ENCODE results near the gene SRPK3. TPM values are rescaled to one million over a fixed set of nuclear protein-coding genes. Genes with fewer than 3 reads are reported as not detected.
"Not testable (repeated sequence)": the region's sequence is repeated elsewhere in the genome, so short reads cannot be mapped to it uniquely, and the experiment has no call there.

The SRPK3 gene, protein sequence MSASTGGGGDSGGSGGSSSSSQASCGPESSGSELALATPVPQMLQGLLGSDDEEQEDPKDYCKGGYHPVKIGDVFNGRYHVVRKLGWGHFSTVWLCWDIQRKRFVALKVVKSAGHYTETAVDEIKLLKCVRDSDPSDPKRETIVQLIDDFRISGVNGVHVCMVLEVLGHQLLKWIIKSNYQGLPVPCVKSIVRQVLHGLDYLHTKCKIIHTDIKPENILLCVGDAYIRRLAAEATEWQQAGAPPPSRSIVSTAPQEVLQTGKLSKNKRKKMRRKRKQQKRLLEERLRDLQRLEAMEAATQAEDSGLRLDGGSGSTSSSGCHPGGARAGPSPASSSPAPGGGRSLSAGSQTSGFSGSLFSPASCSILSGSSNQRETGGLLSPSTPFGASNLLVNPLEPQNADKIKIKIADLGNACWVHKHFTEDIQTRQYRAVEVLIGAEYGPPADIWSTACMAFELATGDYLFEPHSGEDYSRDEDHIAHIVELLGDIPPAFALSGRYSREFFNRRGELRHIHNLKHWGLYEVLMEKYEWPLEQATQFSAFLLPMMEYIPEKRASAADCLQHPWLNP
- total RNA-seq (2014; rRNA removed; shearing (Covaris generic)), result 0.05 TPM in 1 of 2 replicates, not detected in the other
- 0.08 TPM in 1 of 2 replicates, not detected in the other for polyA plus RNA-seq (2015; cell fraction: cytosol; rRNA removed)
- 0.22 TPM in 1 of 2 replicates, not detected in the other for polyA plus RNA-seq (2015; cell fraction: nucleus; rRNA removed)

- in situ Hi-C loops (cut with HindIII; ENCODE audit: low pct_unique_long_range_greater_than_20kb, low sequenced_read_pairs), result no loop called here
- DNase-seq (ENCODE audit: low read depth, low spot score), result no peak
Measured at GRCh38 chrX:153780678-153781427, at the start of gene SRPK3. TSS of gene SRPK3 (plus strand) at chrX:153781041. CDS start at chrX:153781087, 46 bp downstream.

- DNase-seq (ENCODE audit: low read depth, low spot score), result no peak
- in situ Hi-C loops (cut with HindIII; ENCODE audit: low pct_unique_long_range_greater_than_20kb, low sequenced_read_pairs), result no loop called here
Measured at GRCh38 chrX:153731117-153731844, 49.6 kb upstream of the SRPK3 start.

- in situ Hi-C loops (cut with HindIII; ENCODE audit: low pct_unique_long_range_greater_than_20kb, low sequenced_read_pairs), result no loop called here
- no peak for DNase-seq (ENCODE audit: low read depth, low spot score)
Measured at GRCh38 chrX:153731845-153732215, 49.0 kb upstream of the SRPK3 start.

GRCh38 chrX:153732401-153732800, 48.4 kb upstream of the SRPK3 start:
- peak; percentile 65 for DNase-seq (ENCODE audit: low read depth, low spot score)
- in situ Hi-C loops (cut with HindIII; ENCODE audit: low pct_unique_long_range_greater_than_20kb, low sequenced_read_pairs), result no loop called here

DNA sequence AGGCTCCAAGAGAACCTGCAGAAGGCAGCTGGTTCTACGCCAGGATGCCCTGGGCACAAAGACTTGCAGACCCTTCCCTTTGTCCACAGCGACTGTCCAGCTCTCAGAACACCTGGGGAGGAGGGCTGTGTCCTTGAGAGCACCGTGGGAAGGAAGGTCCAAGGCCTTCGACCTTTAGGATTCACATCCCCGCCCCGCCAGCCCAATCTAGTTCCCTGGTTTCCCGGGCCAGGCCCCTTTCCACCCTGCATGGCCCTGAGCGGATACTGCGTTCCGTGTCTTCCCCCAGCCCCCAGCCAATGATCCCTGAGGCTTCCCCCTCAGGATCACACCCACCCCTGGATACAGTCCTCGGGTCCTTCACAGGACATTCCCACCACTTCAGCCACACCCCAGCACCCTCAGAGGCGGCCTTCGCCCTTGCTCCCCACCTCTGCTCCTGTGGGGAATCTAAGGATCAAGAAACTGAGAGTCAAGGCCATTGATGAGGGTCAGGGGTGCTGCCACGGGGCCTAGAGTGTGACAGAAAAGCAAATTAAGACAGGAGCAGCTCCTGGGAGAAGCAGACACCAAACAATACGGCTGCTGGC, 47.1 kb upstream of the SRPK3 start:
- no peak for DNase-seq (ENCODE audit: low read depth, low spot score)
- in situ Hi-C loops (cut with HindIII; ENCODE audit: low pct_unique_long_range_greater_than_20kb, low sequenced_read_pairs), result no loop called here

DNA sequence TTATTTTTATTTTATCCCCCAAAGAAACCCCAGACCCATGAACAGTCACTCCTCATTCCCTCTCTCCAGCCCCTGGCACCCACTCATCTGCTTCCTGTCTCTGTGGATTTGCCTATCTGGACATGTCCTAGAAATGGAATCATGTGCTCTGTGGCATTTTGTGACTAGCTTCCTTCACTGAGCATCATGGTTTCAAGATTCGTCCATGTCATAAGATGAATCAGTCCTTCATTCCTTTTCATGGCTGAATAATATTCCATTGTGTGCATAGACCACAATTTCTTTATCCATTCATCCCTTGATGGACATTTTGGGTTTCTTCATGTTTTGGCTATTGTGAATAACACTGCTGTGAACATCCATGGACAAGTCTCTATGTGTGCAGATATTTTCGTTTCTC, 46.0 kb upstream of the SRPK3 start:
- in situ Hi-C loops (cut with HindIII; ENCODE audit: low pct_unique_long_range_greater_than_20kb, low sequenced_read_pairs), result no loop called here
- peak; percentile 64 for DNase-seq (ENCODE audit: low read depth, low spot score)

DNA sequence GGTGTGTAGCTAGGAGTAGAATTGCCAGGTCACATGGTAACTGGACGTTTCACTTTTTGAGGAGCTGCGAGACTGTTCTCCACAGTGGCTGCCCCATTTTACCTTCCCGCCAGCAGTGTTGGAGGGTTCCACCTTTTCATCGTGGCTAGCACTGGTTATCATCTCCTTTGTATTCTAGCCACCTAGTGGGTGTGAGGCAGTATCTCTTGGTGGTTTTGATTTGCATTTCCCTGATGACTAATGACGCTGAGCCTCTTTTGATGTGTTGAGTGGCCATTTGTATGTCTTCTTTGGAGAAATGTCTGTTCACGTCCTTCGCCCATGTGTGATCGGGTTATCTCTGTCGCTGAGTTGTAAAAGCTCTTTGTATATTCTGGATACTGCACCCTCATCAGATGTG, 45.6 kb upstream of the SRPK3 start:
- in situ Hi-C loops (cut with HindIII; ENCODE audit: low pct_unique_long_range_greater_than_20kb, low sequenced_read_pairs), result no loop called here
- peak; percentile 53 for DNase-seq (ENCODE audit: low read depth, low spot score)

- no peak for DNase-seq (ENCODE audit: low read depth, low spot score)
- in situ Hi-C loops (cut with HindIII; ENCODE audit: low pct_unique_long_range_greater_than_20kb, low sequenced_read_pairs), result no loop called here
Measured at GRCh38 chrX:153736071-153736820, 44.6 kb upstream of the SRPK3 start.

DNA sequence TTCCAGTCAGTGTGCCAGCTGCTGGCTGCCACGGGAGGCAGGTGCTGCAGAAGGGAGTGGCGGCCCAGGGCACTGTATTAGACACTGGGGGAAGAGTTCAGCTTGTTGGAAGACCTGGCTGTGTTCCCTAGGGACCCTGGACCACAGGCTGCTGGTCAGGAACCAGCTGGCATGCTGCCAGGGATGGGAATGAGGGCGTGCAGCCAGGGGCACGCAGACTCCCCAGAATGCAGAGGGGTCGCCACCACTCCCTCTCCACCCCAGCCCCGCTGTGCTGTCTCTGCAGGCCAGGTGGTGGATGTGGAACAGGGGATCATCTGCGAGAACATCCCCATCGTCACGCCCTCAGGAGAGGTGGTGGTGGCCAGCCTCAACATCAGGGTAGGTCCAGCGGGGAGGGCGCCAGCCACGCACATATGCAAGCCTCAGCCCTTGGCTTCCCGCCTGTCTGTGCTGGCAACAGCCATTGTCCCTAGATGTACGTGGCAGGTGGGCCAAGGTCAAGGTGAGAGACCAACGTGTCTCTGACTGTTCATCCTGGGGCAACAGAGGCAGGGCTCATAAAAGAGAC, 43.9 kb upstream of the SRPK3 start:
- in situ Hi-C loops (cut with HindIII; ENCODE audit: low pct_unique_long_range_greater_than_20kb, low sequenced_read_pairs), result no loop called here
- DNase-seq (ENCODE audit: low read depth, low spot score), result no peak

GRCh38 chrX:153738056-153738605, 42.7 kb upstream of the SRPK3 start:
- no peak for DNase-seq (ENCODE audit: low read depth, low spot score)
- in situ Hi-C loops (cut with HindIII; ENCODE audit: low pct_unique_long_range_greater_than_20kb, low sequenced_read_pairs), result no loop called here

DNA sequence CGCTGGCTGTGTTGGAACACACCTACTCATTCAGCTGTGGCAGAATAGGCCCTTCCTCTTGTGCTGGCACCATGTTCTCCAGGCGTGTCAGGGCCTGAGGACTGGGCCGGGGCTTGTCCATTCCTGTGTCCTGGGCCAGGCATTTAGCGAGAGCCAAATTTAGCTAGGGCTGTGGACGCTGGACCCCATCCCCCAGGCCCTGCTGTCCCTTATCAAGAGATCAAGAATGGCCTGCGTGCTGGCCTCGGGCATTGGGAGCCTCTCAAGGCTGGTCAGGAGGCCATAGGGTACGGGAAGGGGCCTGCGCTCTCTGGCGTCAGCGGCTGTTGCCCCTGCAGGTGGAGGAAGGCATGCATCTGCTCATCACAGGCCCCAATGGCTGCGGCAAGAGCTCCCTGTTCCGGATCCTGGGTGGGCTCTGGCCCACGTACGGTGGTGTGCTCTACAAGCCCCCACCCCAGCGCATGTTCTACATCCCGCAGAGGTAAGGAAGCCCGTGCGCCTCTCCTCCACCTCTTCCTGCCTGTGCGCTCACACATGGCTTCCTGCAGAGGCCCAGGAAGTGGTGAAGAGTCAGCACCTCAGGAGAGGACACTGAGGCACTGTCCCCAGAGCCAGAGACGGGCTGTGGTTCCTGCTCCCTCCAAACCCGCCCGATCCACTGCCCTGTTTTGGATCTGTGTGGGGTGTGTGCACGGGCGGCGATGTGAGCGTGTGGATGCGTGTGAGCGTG, 40.9 kb upstream of the SRPK3 start:
- in situ Hi-C loops (cut with HindIII; ENCODE audit: low pct_unique_long_range_greater_than_20kb, low sequenced_read_pairs), result no loop called here
- DNase-seq (ENCODE audit: low read depth, low spot score), result no peak

DNA sequence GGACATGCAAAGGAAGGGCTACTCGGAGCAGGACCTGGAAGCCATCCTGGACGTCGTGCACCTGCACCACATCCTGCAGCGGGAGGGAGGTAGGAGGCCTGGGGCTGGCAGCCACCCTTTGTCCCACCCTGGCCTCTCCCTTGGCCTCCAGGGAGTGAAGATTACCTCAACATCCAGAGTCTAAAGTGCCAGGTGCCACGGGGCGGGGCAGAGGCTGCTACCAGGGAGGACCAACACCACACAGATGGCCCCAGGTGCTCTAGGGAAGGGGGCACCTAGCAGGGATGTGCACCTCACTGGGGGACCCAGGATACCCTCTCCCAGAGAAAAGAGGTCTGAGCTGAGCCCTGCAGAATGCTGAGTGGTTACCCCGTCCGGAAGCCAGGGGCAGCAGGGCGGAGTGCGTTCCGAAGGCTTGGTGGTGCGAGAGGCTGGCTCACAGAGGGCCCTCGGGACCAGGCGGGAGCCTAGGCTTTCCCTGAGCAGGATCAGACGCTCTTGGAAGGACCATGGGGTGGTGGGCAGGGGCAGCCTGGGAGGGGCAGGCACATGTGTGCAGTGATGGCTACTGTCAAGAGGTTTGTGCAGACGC, 40.1 kb upstream of the SRPK3 start:
- in situ Hi-C loops (cut with HindIII; ENCODE audit: low pct_unique_long_range_greater_than_20kb, low sequenced_read_pairs), result no loop called here
- no peak for DNase-seq (ENCODE audit: low read depth, low spot score)

DNA sequence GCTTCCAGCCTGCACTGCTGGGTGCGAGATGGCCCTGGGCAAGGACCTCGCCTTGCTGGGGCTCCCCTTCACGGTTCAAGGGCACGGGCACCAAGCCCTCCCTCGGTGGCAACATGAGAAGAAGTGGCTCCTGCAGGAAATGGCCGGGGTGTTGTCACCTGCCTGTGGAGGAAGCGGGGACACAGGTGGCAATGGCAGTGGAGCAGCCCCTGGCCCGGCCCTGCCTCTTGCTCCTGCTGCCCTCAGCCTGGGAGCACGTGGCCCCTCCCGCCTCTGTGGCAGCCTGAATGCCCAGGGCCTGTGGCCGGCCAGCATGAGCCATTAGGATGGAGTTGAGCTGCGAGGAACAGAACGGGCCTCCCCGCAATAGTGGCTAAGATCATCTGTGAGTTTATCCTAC, 39.4 kb upstream of the SRPK3 start:
- in situ Hi-C loops (cut with HindIII; ENCODE audit: low pct_unique_long_range_greater_than_20kb, low sequenced_read_pairs), result no loop called here
- no peak for DNase-seq (ENCODE audit: low read depth, low spot score)

DNA sequence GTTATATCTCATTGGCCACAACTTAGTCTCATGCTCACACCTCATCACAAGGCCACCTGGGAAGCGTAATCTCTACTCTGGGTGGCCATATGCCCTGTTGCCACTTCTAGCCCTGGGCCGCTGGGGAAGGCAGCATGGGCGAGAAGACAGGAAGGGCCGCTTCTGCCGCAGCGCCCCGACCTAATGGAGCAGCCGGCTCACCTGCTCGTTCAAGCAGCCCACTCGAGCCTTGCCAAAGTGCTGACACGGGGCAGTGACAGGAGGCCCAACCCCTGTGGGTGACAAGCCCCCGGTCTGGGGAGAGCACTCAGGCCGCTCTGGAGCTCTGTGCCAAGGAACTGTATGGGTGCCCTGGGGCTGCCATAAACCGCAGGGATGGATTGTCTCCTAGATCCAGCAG, 38.7 kb upstream of the SRPK3 start:
- DNase-seq (ENCODE audit: low read depth, low spot score); in situ Hi-C loops (cut with HindIII; ENCODE audit: low pct_unique_long_range_greater_than_20kb, low sequenced_read_pairs): not testable (repeated sequence)

DNA sequence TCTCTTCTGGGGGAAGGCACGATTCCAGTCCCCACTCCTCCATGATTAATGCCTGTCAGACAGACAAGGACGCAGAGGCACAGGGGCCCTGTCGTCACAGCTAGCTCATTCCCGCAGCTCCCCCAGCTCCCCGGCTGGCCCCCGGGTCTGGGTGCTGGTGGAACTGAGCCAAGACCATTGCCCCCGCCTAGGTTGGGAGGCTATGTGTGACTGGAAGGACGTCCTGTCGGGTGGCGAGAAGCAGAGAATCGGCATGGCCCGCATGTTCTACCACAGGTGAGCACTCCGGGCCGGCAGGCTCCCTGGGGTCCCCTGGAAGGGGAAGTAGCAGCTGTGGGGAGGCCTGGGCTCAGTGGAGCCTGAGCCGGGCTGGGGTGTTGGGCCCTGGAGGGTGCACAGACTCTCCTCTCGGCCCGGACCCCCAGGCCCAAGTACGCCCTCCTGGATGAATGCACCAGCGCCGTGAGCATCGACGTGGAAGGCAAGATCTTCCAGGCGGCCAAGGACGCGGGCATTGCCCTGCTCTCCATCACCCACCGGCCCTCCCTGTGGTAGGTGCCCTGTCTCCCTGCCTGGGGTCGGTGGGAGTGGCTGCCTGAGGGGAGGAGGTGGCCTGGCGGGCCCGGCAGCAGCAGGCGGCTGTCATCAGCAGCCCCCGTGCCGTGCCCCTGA, 37.9 kb upstream of the SRPK3 start:
- DNase-seq (ENCODE audit: low read depth, low spot score); in situ Hi-C loops (cut with HindIII; ENCODE audit: low pct_unique_long_range_greater_than_20kb, low sequenced_read_pairs): not testable (repeated sequence)
